Measurements from ENCODE around the gene ACSL1.

DNA sequence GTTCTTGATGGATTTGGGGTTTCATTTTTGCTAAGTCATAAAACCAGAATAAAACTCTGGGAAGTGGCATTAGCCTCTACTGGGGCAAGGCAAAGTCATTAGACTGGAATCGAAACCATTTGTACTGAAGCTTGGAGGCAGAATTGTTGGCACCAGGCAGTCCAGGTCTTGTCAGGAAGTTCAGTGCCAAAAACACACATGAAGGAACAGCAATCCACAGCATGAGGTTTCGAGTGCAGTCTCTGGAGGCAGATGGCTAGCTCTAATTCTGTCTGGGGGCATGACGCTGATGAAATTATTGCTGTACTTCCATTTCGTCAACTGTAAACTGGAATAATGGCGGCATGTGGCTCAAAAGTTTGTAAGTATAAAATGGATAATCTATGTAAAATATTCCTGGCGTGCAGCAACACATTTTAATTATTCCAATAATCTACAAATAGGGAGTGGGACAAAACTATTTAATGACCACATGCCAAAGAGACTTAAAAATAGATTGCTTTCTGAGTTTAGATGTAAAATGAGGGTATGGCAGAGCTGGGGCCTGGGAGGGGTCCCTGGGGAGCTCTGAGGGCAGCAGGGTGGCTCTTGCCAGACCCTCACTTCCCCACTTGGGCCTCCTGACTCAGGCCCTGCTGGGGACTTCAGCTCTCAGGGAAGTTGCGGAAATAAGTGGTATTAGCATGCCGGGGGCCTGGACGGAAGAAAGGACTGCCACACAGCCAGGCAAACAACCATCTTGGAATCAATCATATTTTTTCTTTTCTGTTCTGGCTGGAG is 73.1 kb downstream of the ACSL1 start:
- TF ChIP-seq POLR2AphosphoS5 (IDR thresholded peaks at IDR 0.05; ENCODE audit: low read depth, low read length) = no peak
- TF ChIP-seq SIN3A (IDR thresholded peaks at IDR 0.05; ENCODE audit: borderline replicate concordance, insufficient read depth, low read length) = no peak
